ENCODE measurements around the gene ITGA8.
A peak's percentile ranks its signal among the peaks of the same experiment; 100 is the strongest.

DNA sequence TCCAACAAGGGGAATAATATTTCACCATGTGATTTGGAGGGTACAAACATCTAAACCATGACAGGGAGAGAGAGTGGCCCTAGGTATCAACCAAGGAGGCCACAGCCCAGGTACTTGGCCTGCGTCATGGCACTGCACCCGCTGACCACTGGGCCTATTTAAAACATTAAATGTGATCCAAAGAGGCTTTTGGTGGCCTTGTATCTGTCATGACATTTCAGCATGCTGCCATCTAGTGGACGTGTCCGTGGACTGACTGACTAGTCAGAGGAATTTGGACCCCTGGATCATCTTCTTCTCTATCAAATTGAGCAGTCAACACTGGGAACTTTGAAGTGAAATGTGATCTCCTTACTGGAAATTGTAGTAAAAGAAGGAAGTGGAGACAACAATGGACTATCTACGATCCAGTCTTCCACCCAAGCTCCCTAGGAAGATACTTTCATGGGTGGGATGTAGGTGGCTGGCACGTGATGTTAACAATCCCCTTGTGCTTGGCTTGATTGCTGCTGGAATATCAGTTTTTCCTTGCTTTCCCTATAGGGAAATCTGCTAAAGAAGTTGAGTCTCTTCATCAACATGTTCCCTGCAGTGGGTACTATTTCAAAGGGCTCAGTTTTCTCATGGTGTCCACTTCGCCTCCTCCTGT is 24.6 kb upstream of the ITGA8 start:
- TF ChIP-seq CEBPB (IDR thresholded peaks at IDR 0.05; ENCODE audit: low read depth) (no peak), POLR2A (IDR thresholded peaks at IDR 0.05; ENCODE audit: borderline replicate concordance, extremely low read depth, insufficient read depth, insufficient read length) (no peak), ZBTB33 (IDR thresholded peaks at IDR 0.05; ENCODE audit: extremely low read depth, insufficient replicate concordance, low read length) (no peak), POLR2AphosphoS5 (IDR thresholded peaks at IDR 0.05; ENCODE audit: low read depth, low read length) (no peak)
- TF ChIP-seq, protein P1, sequence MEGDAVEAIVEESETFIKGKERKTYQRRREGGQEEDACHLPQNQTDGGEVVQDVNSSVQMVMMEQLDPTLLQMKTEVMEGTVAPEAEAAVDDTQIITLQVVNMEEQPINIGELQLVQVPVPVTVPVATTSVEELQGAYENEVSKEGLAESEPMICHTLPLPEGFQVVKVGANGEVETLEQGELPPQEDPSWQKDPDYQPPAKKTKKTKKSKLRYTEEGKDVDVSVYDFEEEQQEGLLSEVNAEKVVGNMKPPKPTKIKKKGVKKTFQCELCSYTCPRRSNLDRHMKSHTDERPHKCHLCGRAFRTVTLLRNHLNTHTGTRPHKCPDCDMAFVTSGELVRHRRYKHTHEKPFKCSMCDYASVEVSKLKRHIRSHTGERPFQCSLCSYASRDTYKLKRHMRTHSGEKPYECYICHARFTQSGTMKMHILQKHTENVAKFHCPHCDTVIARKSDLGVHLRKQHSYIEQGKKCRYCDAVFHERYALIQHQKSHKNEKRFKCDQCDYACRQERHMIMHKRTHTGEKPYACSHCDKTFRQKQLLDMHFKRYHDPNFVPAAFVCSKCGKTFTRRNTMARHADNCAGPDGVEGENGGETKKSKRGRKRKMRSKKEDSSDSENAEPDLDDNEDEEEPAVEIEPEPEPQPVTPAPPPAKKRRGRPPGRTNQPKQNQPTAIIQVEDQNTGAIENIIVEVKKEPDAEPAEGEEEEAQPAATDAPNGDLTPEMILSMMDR (IDR thresholded peaks at IDR 0.05 in 2 of 3, conservative IDR thresholded peaks at IDR 0.05 in 1 of 3; ENCODE audit: borderline replicate concordance in 1 of 3, insufficient read depth in 1 of 3, low read depth in 2 of 3, low read length in 2 of 3), result peak; percentile 40 to 86 (median 72); a peak in 5 of 6 replicates
- TF ChIP-seq, protein P2, sequence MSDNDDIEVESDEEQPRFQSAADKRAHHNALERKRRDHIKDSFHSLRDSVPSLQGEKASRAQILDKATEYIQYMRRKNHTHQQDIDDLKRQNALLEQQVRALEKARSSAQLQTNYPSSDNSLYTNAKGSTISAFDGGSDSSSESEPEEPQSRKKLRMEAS (IDR thresholded peaks at IDR 0.05), result no peak
